Adrenal gland (tissue), 5 donors: Measurements from ENCODE around the gene CPT1B.
"Not testable (repeated sequence)": the region's sequence is repeated elsewhere in the genome, so short reads cannot be mapped to it uniquely, and the experiment has no call there.

Experiments used
- POLR2A ChIP-seq, 2 donors: fragments of 450-650 bp; IDR thresholded peaks; one replicate each; pipeline ENCODE4 v1.6.1; 2017; ENCODE audit warnings: antibody characterized with exemption in 2 of 2, mild to moderate bottlenecking in 2 of 2, moderate library complexity in 1 of 2
- TF ChIP-seq, protein P1 (sequence below), 6 experiments: fragments of 450-650 bp in 4 of 6; fragments of 200-600 bp in 2 of 6; sonication (generic) in 1 of 6; IDR thresholded peaks; 1 replicate in 5 of 6; 2 replicates in 1 of 6; pipeline versions ENCODE4 v1.5.1 to v1.8.0; 2016 to 2021; ENCODE audit warnings: antibody characterized with exemption in 6 of 6, mild to moderate bottlenecking in 2 of 6, moderate library complexity in 1 of 6
- donor health status: DM: no; HTN: no; CAD: no.

- not testable (repeated sequence) for TF ChIP-seq POLR2A (IDR thresholded peaks at IDR 0.05)
- TF ChIP-seq, protein P1, sequence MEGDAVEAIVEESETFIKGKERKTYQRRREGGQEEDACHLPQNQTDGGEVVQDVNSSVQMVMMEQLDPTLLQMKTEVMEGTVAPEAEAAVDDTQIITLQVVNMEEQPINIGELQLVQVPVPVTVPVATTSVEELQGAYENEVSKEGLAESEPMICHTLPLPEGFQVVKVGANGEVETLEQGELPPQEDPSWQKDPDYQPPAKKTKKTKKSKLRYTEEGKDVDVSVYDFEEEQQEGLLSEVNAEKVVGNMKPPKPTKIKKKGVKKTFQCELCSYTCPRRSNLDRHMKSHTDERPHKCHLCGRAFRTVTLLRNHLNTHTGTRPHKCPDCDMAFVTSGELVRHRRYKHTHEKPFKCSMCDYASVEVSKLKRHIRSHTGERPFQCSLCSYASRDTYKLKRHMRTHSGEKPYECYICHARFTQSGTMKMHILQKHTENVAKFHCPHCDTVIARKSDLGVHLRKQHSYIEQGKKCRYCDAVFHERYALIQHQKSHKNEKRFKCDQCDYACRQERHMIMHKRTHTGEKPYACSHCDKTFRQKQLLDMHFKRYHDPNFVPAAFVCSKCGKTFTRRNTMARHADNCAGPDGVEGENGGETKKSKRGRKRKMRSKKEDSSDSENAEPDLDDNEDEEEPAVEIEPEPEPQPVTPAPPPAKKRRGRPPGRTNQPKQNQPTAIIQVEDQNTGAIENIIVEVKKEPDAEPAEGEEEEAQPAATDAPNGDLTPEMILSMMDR (IDR thresholded peaks at IDR 0.05), result not testable (repeated sequence)
Observed at GRCh38 chr22:50614296-50614695, 36.1 kb upstream of the CPT1B start.
